DMS53 treated with DMSO at 0.1 percent for 48 hours (cell line): ENCODE data around the gene ARHGDIG.
"Not testable (repeated sequence)": the region's sequence is repeated elsewhere in the genome, so short reads cannot be mapped to it uniquely, and the experiment has no call there.

Experiments
- DNase-seq: peaks from one replicate; lab custom pipeline; 2025; ENCODE audit not compliant: unreplicated experiment; lab: John Stamatoyannopoulos, UW

The ARHGDIG gene

DNA sequence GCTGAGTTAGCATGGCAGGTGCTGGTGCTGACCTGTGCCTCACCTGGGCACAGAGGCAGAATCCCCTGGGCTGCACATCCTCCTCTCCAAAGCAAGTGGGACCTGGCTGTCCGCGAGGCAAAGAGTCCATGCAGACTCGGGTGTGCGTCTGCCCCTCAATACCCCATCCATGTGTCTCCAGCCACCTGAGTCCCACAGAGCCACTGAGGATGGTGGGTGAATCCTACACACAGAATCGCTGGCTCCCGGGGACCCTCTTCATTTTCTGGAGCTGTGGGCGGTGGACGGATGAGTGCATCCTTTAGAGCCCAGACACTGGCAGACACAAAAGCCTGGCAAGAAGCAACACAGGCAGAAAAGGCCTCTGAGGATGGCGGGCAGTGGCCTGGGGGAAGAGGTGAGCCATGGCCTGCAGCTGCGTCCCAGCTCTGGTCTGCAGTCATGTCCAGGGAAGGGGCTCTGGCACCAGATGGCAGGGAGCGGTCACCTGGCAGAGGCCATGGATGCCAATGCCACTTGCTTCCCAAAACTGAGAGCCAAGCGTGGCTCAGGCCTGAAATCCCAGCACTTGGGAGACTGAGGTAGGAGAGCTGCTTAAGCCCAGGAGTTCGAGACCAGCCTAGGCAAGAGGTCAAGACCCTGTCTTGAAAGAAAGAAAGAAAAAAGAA is 42.2 kb downstream of the ARHGDIG start:
- no peak for DNase-seq

- DNase-seq: no peak
Observed at GRCh38 chr16:324201-324450, 43.7 kb downstream of the ARHGDIG start.

DNA sequence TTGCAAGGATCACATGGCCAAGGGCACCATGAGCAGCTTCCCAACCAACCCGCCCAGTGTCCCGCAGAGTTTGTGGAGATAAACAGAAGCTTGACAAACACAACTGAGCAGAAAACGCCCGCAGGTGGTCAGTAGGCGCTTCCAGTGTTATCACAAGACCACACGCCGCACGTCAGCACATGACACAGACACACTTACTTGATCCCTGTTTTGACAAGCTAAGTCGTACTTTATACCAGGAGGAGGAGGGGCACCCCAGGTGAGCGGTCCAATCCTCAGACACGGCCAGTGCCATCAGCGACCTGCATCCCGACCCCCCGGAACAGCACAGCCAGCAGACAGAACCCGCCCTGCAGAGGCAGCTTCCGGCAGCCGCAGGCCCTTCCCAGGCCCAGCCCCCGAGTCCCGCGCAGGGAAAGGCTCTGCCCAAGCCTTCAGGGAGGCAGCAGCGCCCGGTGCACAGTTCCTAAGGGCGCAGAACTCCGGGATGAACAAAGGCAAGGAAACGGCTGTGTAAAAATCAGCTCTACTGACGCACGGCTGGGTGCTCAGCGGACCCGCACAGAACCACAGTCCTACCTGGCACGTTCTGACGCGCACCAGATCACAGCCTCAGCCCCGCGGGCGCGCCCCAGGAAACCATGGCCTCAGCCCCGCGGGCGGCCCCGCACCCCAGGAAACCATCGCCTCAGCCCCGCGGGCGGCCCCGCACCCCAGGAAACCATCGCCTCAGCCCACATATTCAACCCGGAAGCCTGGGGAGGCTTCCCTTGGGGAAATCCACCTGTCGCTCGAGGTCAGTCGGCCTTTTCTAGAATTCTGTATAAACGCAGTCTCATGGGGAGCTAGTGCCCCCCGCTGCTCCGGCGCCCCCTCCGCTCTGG is 44.3 kb downstream of the ARHGDIG start:
- no peak for DNase-seq

DNA sequence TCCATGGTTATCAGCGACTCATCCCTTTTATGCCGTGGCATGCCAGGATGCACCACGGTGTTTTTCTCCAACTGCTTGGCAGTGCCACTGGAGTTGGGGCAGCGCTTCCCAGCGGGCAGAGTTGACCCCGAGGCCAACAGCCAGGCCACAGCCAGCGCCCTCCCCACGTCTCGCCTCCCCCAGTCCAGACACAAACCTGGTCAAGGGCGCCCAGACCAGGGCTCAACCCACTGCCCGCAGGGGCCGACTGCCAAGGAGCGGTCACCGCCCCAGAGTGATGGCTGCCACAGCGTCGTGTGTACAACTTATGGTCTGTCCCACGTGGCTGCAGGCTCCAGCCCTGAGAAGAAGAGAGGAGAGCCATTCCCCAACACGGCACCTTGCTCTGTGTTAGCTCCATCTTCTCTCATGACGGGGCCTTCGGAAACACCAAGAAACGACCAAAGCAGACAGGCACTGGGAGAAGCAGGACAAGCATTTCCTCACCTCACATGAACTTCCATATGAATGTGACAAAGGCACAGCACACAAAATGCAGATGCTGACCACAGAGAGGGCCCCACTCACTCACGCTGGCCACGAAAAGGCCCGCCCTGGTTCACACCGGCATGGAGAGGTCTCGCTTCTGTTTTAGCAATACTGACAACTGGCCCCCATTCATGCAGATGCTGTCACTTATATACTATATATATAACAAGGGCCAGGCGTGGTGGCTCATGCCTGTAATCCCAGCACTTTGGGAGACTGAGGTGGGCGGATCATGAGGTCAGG is 45.2 kb downstream of the ARHGDIG start:
- no peak for DNase-seq

- DNase-seq: no peak
Observed at GRCh38 chr16:330741-331140, 50.4 kb downstream of the ARHGDIG start.

GRCh38 chr16:331181-331814 is 50.9 kb downstream of the ARHGDIG start:
- not testable (repeated sequence) for DNase-seq
